ENCODE results near the gene AATF. TPM values are rescaled to one million over a fixed set of nuclear protein-coding genes. Genes with fewer than 3 reads are reported as not detected.
A peak's percentile ranks its signal among the peaks of the same experiment; 100 is the strongest.

The AATF gene
- total and polyA plus RNA-seq, 2 of the 8 experiments (the other 6 are each of a cell fraction or from before 2014, with no cell fraction given), result 20.1 to 62.8 TPM

GRCh38 chr17:36947922-36948716 lies 635 bp upstream of the AATF start:
- Histone ChIP-seq H3K9ac (replicated peaks in 1 of 4; ENCODE audit: extremely low read depth in 1 of 4, low read depth in 3 of 4, low read length in 3 of 4) (peak overlapping the region in 2 of 4 experiments; percentile 29 to 35; a peak in 4 of 7 replicates), H3K18ac (ENCODE audit: extremely low read depth, low read length) (peak overlapping the region; percentile 39; the same call in 1 of the 2 replicates), H2AK5ac (ENCODE audit: low read depth, low read length) (no peak overlapping the region), H2AFZ (ENCODE audit: low read length) (peak overlapping the region; percentile 95; the same call in 1 of the 2 replicates), H4K5ac (ENCODE audit: insufficient read length, low read depth, low read length) (no peak overlapping the region), H3K27me3 (replicated peaks in 1 of 4; ENCODE audit: control insufficient read depth in 3 of 4, extremely low read depth in 1 of 4, insufficient read depth in 3 of 4, low read length in 3 of 4) (peaks cover 44 to 56% (median 50%) of the 10 kb centered on the region in 4 experiments), H3K9me3 (ENCODE audit: insufficient read depth in 2 of 2, low read depth in 1 of 2, low read length in 1 of 2) (no peaks in the 10 kb centered on the region), H3K23ac (ENCODE audit: insufficient read length) (no peak overlapping the region), H3K79me1 (ENCODE audit: low read depth, low read length) (no peaks in the 10 kb centered on the region; the same call in 1 of the 2 replicates), H3K4me1 (replicated peaks in 1 of 4; ENCODE audit: control insufficient read depth in 3 of 4, insufficient read depth in 4 of 4, low read length in 3 of 4) (peaks cover 8 to 21% (median 15%) of the 10 kb centered on the region in 4 experiments), H2BK12ac (ENCODE audit: low read depth, low read length) (peak overlapping the region; percentile 40; the same call in 1 of the 2 replicates), H3K79me2 (ENCODE audit: control insufficient read depth in 1 of 2, insufficient read depth in 2 of 2, low read length in 2 of 2) (peaks cover 0 to 21% of the 10 kb centered on the region in 2 experiments; a peak in 2 of 4 replicates), H2BK20ac (ENCODE audit: low read length) (no peak overlapping the region), H4K91ac (replicated peaks; ENCODE audit: insufficient read length, low read length) (peak overlapping the region; percentile 96), H4K20me1 (replicated peaks in 1 of 2; ENCODE audit: control insufficient read depth in 1 of 2, insufficient read depth in 2 of 2, low read length in 2 of 2) (peaks cover 7 to 13% of the 10 kb centered on the region in 2 experiments), H3K27ac (ENCODE audit: low read depth, low read length) (no peak overlapping the region), H3K14ac (ENCODE audit: insufficient read length) (no peak overlapping the region), H3K56ac (replicated peaks; ENCODE audit: insufficient read length, low read depth, low read length) (no peak overlapping the region), H3K4ac (replicated peaks; ENCODE audit: insufficient read length, low read depth, low read length) (no peak overlapping the region), H2BK5ac (ENCODE audit: low read depth, low read length) (no peak overlapping the region), H2BK15ac (ENCODE audit: low read length) (no peak overlapping the region; the same call in 1 of the 2 replicates), H3K4me2 (ENCODE audit: insufficient read depth in 1 of 2, low read depth in 2 of 2, low read length in 2 of 2) (peak overlapping the region; percentile 81 to 96), H3K23me2 (ENCODE audit: low read depth, low read length) (peaks cover 16% of the 10 kb centered on the region), H4K8ac (ENCODE audit: extremely low read depth, insufficient read depth, low read length) (peak overlapping the region; percentile 39; the same call in 1 of the 2 replicates), H3K36me3 (ENCODE audit: control insufficient read depth in 2 of 4, insufficient read depth in 4 of 4, low read length in 3 of 4) (peaks cover 5 to 25% (median 7%) of the 10 kb centered on the region in 4 experiments; a peak in 7 of 8 replicates), H2BK120ac (replicated peaks; ENCODE audit: low read depth, low read length) (no peak overlapping the region), H3K4me3 (ENCODE audit: extremely low read depth in 1 of 4, insufficient read depth in 2 of 4, low read depth in 3 of 4, low read length in 4 of 4) (peak overlapping the region; percentile 75 to 87 (median 82))
- no peak for FAIRE-seq
- WGBS, 2 experiments (ENCODE audit: extremely low coverage in 1 of 2, insufficient coverage in 1 of 2, insufficient read length in 1 of 2, insufficient replicate concordance in 2 of 2, low coverage in 1 of 2, low lambda C conversion rate in 2 of 2, missing lambda C conversion rate in 1 of 2), result 7% methylated on average over 26 of the region's 26 CpGs; no CpG with 5 or more reads in 1 of the 2 experiments
- POLR2A ChIA-PET (ENCODE audit: partially characterized antibody), result interaction anchor here (0.8 to 2.4 kb wide), 8 partner anchors 10 to 141 kb away, joined by 3 to 11 read pairs (median 3); partner anchors contain the start of gene LHX1
- TF ChIP-seq TEAD4 (IDR thresholded peaks at IDR 0.05; ENCODE audit: low read depth, low read length) (peak; percentile 16; the same call in 1 of the 2 replicates), EZH2 (IDR thresholded peaks at IDR 0.05; ENCODE audit: low read depth, low read length, severe bottlenecking) (no peak), RAD21 (IDR thresholded peaks at IDR 0.05 in 1 of 2, conservative IDR thresholded peaks at IDR 0.05 in 1 of 2; ENCODE audit: low read depth in 2 of 2, low read length in 2 of 2) (peak in 1 of 2 experiments; percentile 29; a peak in 2 of 4 replicates), KDM4A (IDR thresholded peaks at IDR 0.05; ENCODE audit: low read depth, low read length, severe bottlenecking) (peak; percentile 99), BCL11A (IDR thresholded peaks at IDR 0.05; ENCODE audit: low read depth in 2 of 2, low read length in 2 of 2) (no peak), POU5F1 (IDR thresholded peaks at IDR 0.05; ENCODE audit: low read depth, low read length) (no peak), SAP30 (IDR thresholded peaks at IDR 0.05; ENCODE audit: insufficient read depth, insufficient replicate concordance, low read length) (peak; percentile 61), TCF12 (IDR thresholded peaks at IDR 0.05; ENCODE audit: low read depth, low read length) (no peak), CREB1 (IDR thresholded peaks at IDR 0.05) (no peak), CEBPB (IDR thresholded peaks at IDR 0.05; ENCODE audit: low read depth, low read length) (peak; percentile 88), SP1 (IDR thresholded peaks at IDR 0.05; ENCODE audit: low read depth, low read length) (no peak)
- no peak for DNase-seq (ENCODE audit: low read depth in 1 of 2, low spot score in 2 of 2)
- CTCF ChIA-PET (ENCODE audit: partially characterized antibody), result interaction anchor here (0.6 to 2.7 kb wide), 4 partner anchors 10 to 535 kb away, joined by 3 to 10 read pairs (median 4); partner anchors contain the start of gene LHX1

Measured in H1 (cell line).